Esophagus muscularis mucosa (tissue), 4 donors: Measurements from ENCODE around the gene CCDC50. TPM values are rescaled to one million over a fixed set of nuclear protein-coding genes. Genes with fewer than 3 reads are reported as not detected.
A peak's percentile ranks its signal among the peaks of the same experiment; 100 is the strongest.

Experiments
- DNase-seq: peaks from one replicate; pipeline ENCODE4 v3.0.0-alpha.2; 2017; ENCODE audit errors: extremely low spot score
- H3K27ac ChIP-seq, 4 donors: fragments of 200-600 bp; sonication (generic); replicated peaks in 1 of 4; 1 replicate in 3 of 4; 2 replicates in 1 of 4; pipeline ENCODE4 v1.5.1; 2016 to 2019; ENCODE audit warnings: mild to moderate bottlenecking in 1 of 4
- H3K27me3 ChIP-seq, 4 donors: fragments of 200-600 bp; sonication (generic); one replicate each; pipeline versions ENCODE4 v1.5.1 to v1.6.0; 2016 to 2019
- H3K36me3 ChIP-seq, 4 donors: fragments of 200-600 bp; sonication (generic); one replicate each; pipeline ENCODE4 v1.5.1; 2016 to 2019
- H3K4me1 ChIP-seq, 4 donors: fragments of 200-600 bp; sonication (generic); one replicate each; pipeline ENCODE4 v1.5.1; 2016 to 2019
- H3K4me3 ChIP-seq, 4 donors: fragments of 200-600 bp; sonication (generic); 1 replicate in 2 of 4; 2 replicates in 2 of 4; pipeline ENCODE4 v1.5.1; 2016 to 2019; ENCODE audit warnings: mild to moderate bottlenecking in 4 of 4, moderate library complexity in 1 of 4
- H3K9me3 ChIP-seq, 4 donors: fragments of 200-600 bp; sonication (generic); 1 replicate in 3 of 4; 2 replicates in 1 of 4; pipeline ENCODE4 v1.5.1; 2016 to 2019
- CTCF ChIP-seq, 3 experiments: fragments of 200-600 bp in 2 of 3; fragments of 450-650 bp in 1 of 3; sonication (generic) in 2 of 3; IDR thresholded peaks; one replicate each; pipeline ENCODE4 v1.5.1; 2017 to 2019; ENCODE audit warnings: antibody characterized with exemption in 3 of 3, mild to moderate bottlenecking in 2 of 3, moderate library complexity in 1 of 3
- EP300 ChIP-seq: sonication (generic); formaldehyde crosslinking; IDR thresholded peaks from one replicate; pipeline ENCODE4 v1.6.1; 2017; ENCODE audit warnings: antibody characterized with exemption
- POLR2A ChIP-seq: fragments of 450-650 bp; IDR thresholded peaks from one replicate; pipeline ENCODE4 v1.6.1; 2017; ENCODE audit warnings: antibody characterized with exemption, moderate library complexity, mild to moderate bottlenecking, low read depth
- POLR2AphosphoS5 ChIP-seq, 2 donors: sonication (generic); formaldehyde crosslinking; IDR thresholded peaks; one replicate each; pipeline ENCODE4 v1.6.1; 2017; ENCODE audit warnings: antibody characterized with exemption in 2 of 2
- WGBS: methylation state at CpG from one replicate; pipeline ENCODE4 v1.1.5; 2018; 5-methylcytosine and 5-hydroxymethylcytosine counted together
- intact Hi-C: fragments of 100-400 bp; cut with DNase I; formaldehyde crosslinking; loops from one replicate; pipeline ENCODE4 v1.15.1; 2023
- total RNA-seq, 4 donors: library from RNA; depleted of rRNA; stranded (reverse); fragments of >200 nt; gene quantifications; one replicate each; pipeline versions ENCODE4 v1.1.0 to v1.2.1, GENCODE V29; 2016

CCDC50 gene
- total RNA-seq, 4 donors from 2014 or later = 141 to 192 (median 165) TPM

- intact Hi-C loops = no loop called here
- peaks cover 47 to 90% (median 85%) of the 10 kb centered on the region in 4 donors for H3K4me1 ChIP-seq
- peaks cover 3 to 42% (median 25%) of the 10 kb centered on the region in 4 donors for H3K36me3 ChIP-seq
- no peak for DNase-seq
- no peaks in the 10 kb centered on the region for H3K9me3 ChIP-seq
- WGBS = 39% methylated on average over 5 of the region's 5 CpGs
- no peak for TF ChIP-seq CTCF (IDR thresholded peaks at IDR 0.05)
- peak in 1 of 2 donors; percentile 21 for TF ChIP-seq POLR2AphosphoS5 (IDR thresholded peaks at IDR 0.05)
- no peaks in the 10 kb centered on the region for H3K27me3 ChIP-seq
- H3K27ac ChIP-seq = peak overlapping the region; percentile 69 to 77 (median 72)
- peak overlapping the region in 3 of 4 donors; percentile 2 to 14 (median 7) for H3K4me3 ChIP-seq
Observed at GRCh38 chr3:191356631-191357439, 27.6 kb downstream of the CCDC50 start.

GRCh38 chr3:191357909-191358308, 28.7 kb downstream of the CCDC50 start:
- intact Hi-C loops = no loop called here
- Histone ChIP-seq H3K27ac (peak overlapping the region; percentile 69 to 77 (median 72)), H3K4me1 (peaks cover 36 to 80% (median 74%) of the 10 kb centered on the region in 4 donors), H3K27me3 (no peaks in the 10 kb centered on the region), H3K4me3 (no peak overlapping the region), H3K36me3 (peaks cover 3 to 53% (median 33%) of the 10 kb centered on the region in 4 donors), H3K9me3 (no peaks in the 10 kb centered on the region)
- TF ChIP-seq EP300 = no peak
- no peak for TF ChIP-seq POLR2AphosphoS5 (IDR thresholded peaks at IDR 0.05)
- TF ChIP-seq POLR2A = no peak
- no peak for TF ChIP-seq CTCF (IDR thresholded peaks at IDR 0.05)
- 90% methylated on average over 6 of the region's 6 CpGs for WGBS
- no peak for DNase-seq

- intact Hi-C loops = no loop called here
- Histone ChIP-seq H3K4me3 (no peak overlapping the region), H3K27me3 (no peaks in the 10 kb centered on the region), H3K27ac (peak overlapping the region; percentile 24 to 76 (median 69)), H3K9me3 (no peaks in the 10 kb centered on the region), H3K4me1 (peaks cover 30 to 70% (median 64%) of the 10 kb centered on the region in 4 donors), H3K36me3 (peaks cover 3 to 63% (median 39%) of the 10 kb centered on the region in 4 donors)
- TF ChIP-seq EP300 (no peak), POLR2AphosphoS5 (IDR thresholded peaks at IDR 0.05) (no peak), POLR2A (no peak), CTCF (IDR thresholded peaks at IDR 0.05) (no peak)
- 66% methylated on average over 2 of the region's 2 CpGs for WGBS
- DNase-seq = no peak
Observed at GRCh38 chr3:191358929-191359328, 29.7 kb downstream of the CCDC50 start.

- Histone ChIP-seq H3K27me3 (no peaks in the 10 kb centered on the region), H3K27ac (no peak overlapping the region), H3K36me3 (peaks cover 3 to 71% (median 43%) of the 10 kb centered on the region in 4 donors), H3K9me3 (no peaks in the 10 kb centered on the region), H3K4me1 (peaks cover 18 to 69% (median 54%) of the 10 kb centered on the region in 4 donors), H3K4me3 (no peak overlapping the region)
- 95% methylated on average over 3 of the region's 3 CpGs for WGBS
- no peak for TF ChIP-seq POLR2AphosphoS5 (IDR thresholded peaks at IDR 0.05)
- no peak for TF ChIP-seq CTCF (IDR thresholded peaks at IDR 0.05)
- TF ChIP-seq POLR2A = no peak
- TF ChIP-seq EP300 = no peak
- no peak for DNase-seq
- intact Hi-C loops = no loop called here
Observed at GRCh38 chr3:191360620-191361019, 31.4 kb downstream of the CCDC50 start.
